ENCODE measurements around the gene MTUS2. TPM values are rescaled to one million over a fixed set of nuclear protein-coding genes. Genes with fewer than 3 reads are reported as not detected.

The MTUS2 gene
- total and polyA plus RNA-seq, 7 experiments from 2014 or later = 0.05 to 0.83 TPM; not detected in 5

- no peak overlapping the region for H3K4me3 Mint-ChIP-seq
- intact Hi-C loops (cut with micrococcal nuclease) = no loop called here
- H3K4me3 ChIP-seq (ENCODE audit: low read length) = no peak overlapping the region
- no peaks in the 10 kb centered on the region for H3K27me3 ChIP-seq (ENCODE audit: control insufficient read depth in 2 of 2, insufficient read depth in 2 of 2, low read length in 2 of 2)
- no peaks in the 10 kb centered on the region for H3K4me1 Mint-ChIP-seq
- DNase-seq (no peak), ATAC-seq (no peak)
- no peak overlapping the region for H3K27ac Mint-ChIP-seq
- H3K9me3 ChIP-seq (ENCODE audit: control insufficient read depth in 2 of 3, low read length in 3 of 3) = no peaks in the 10 kb centered on the region
- ChIA-PET CTCF (no interaction called here), POLR2A (no interaction called here)
- no peaks in the 10 kb centered on the region for H3K4me1 ChIP-seq (ENCODE audit: control insufficient read depth in 2 of 2, insufficient read depth in 2 of 2, low read length in 2 of 2)
- H3K9me3 Mint-ChIP-seq = peaks cover 0 to 25% (median 3%) of the 10 kb centered on the region in 11 donors
- H3K27me3 Mint-ChIP-seq = peaks cover 0 to 6% (median 0%) of the 10 kb centered on the region in 5 donors
- no peak overlapping the region for H3K27ac ChIP-seq (ENCODE audit: low read depth, low read length)
- H3K36me3 ChIP-seq (ENCODE audit: control insufficient read depth in 2 of 3, insufficient read depth in 3 of 3, low read length in 3 of 3) = no peaks in the 10 kb centered on the region
- peaks cover 0 to 3% (median 0%) of the 10 kb centered on the region in 5 donors for H3K36me3 Mint-ChIP-seq
Measured at GRCh38 chr13:29143847-29144246, 323.7 kb downstream of the MTUS2 start.

GRCh38 chr13:29154390-29154789, 334.3 kb downstream of the MTUS2 start:
- ChIA-PET CTCF (no interaction called here), POLR2A (no interaction called here)

GRCh38 chr13:29156136-29156535, 336.0 kb downstream of the MTUS2 start:
- no peak for ATAC-seq
- peaks cover 0 to 11% (median 8%) of the 10 kb centered on the region in 11 donors for H3K9me3 Mint-ChIP-seq
- Histone ChIP-seq H3K4me1 (ENCODE audit: control insufficient read depth in 2 of 2, insufficient read depth in 2 of 2, low read length in 2 of 2) (no peaks in the 10 kb centered on the region), H3K36me3 (ENCODE audit: control insufficient read depth in 2 of 3, insufficient read depth in 3 of 3, low read length in 3 of 3) (no peaks in the 10 kb centered on the region), H3K27me3 (ENCODE audit: control insufficient read depth in 2 of 2, insufficient read depth in 2 of 2, low read length in 2 of 2) (no peaks in the 10 kb centered on the region), H3K4me3 (ENCODE audit: low read length) (no peak overlapping the region), H3K9me3 (ENCODE audit: control insufficient read depth in 2 of 3, low read length in 3 of 3) (no peaks in the 10 kb centered on the region), H3K27ac (ENCODE audit: low read depth, low read length) (no peak overlapping the region)
- no peak for DNase-seq
- peaks cover 0 to 8% (median 0%) of the 10 kb centered on the region in 5 donors for H3K36me3 Mint-ChIP-seq
- intact Hi-C loops (cut with micrococcal nuclease) = no loop called here
- H3K4me1 Mint-ChIP-seq = no peaks in the 10 kb centered on the region
- no peak overlapping the region for H3K27ac Mint-ChIP-seq
- ChIA-PET CTCF (no interaction called here), POLR2A (no interaction called here)
- H3K27me3 Mint-ChIP-seq = peaks cover 0 to 18% (median 9%) of the 10 kb centered on the region in 5 donors
- H3K4me3 Mint-ChIP-seq = no peak overlapping the region

More at GRCh38 chr13:29154390-29154789, 334.3 kb downstream of the MTUS2 start:
- peaks cover 0 to 18% (median 9%) of the 10 kb centered on the region in 5 donors for H3K27me3 Mint-ChIP-seq
- H3K4me3 Mint-ChIP-seq = no peak overlapping the region
- Histone ChIP-seq H3K4me3 (ENCODE audit: low read length) (no peak overlapping the region), H3K27ac (ENCODE audit: low read depth, low read length) (no peak overlapping the region), H3K9me3 (ENCODE audit: control insufficient read depth in 2 of 3, low read length in 3 of 3) (no peaks in the 10 kb centered on the region), H3K27me3 (ENCODE audit: control insufficient read depth in 2 of 2, insufficient read depth in 2 of 2, low read length in 2 of 2) (no peaks in the 10 kb centered on the region), H3K36me3 (ENCODE audit: control insufficient read depth in 2 of 3, insufficient read depth in 3 of 3, low read length in 3 of 3) (no peaks in the 10 kb centered on the region), H3K4me1 (ENCODE audit: control insufficient read depth in 2 of 2, insufficient read depth in 2 of 2, low read length in 2 of 2) (no peaks in the 10 kb centered on the region)
- ATAC-seq (no peak), DNase-seq (no peak)
- no peak overlapping the region for H3K27ac Mint-ChIP-seq
- peaks cover under 1 to 19% (median 9%) of the 10 kb centered on the region in 11 donors for H3K9me3 Mint-ChIP-seq
- intact Hi-C loops (cut with micrococcal nuclease) = no loop called here
- no peaks in the 10 kb centered on the region for H3K4me1 Mint-ChIP-seq
- peaks cover 0 to 8% (median 0%) of the 10 kb centered on the region in 5 donors for H3K36me3 Mint-ChIP-seq

- Mint-ChIP-seq H3K36me3 (no peaks in the 10 kb centered on the region), H3K27ac (no peak overlapping the region), H3K4me3 (no peak overlapping the region), H3K4me1 (no peaks in the 10 kb centered on the region), H3K9me3 (peaks cover 0 to 2% (median 0%) of the 10 kb centered on the region in 11 donors), H3K27me3 (peaks cover 0 to 11% (median 8%) of the 10 kb centered on the region in 5 donors)
- no peak overlapping the region for H3K4me3 ChIP-seq (ENCODE audit: low read length)
- no peaks in the 10 kb centered on the region for H3K9me3 ChIP-seq (ENCODE audit: control insufficient read depth in 2 of 3, low read length in 3 of 3)
- intact Hi-C loops (cut with micrococcal nuclease) = no loop called here
- H3K4me1 ChIP-seq (ENCODE audit: control insufficient read depth in 2 of 2, insufficient read depth in 2 of 2, low read length in 2 of 2) = no peaks in the 10 kb centered on the region
- CTCF ChIA-PET = no interaction called here
- H3K27ac ChIP-seq (ENCODE audit: low read depth, low read length) = no peak overlapping the region
- DNase-seq (no peak), ATAC-seq (no peak)
- no peaks in the 10 kb centered on the region for H3K36me3 ChIP-seq (ENCODE audit: control insufficient read depth in 2 of 3, insufficient read depth in 3 of 3, low read length in 3 of 3)
- no peaks in the 10 kb centered on the region for H3K27me3 ChIP-seq (ENCODE audit: control insufficient read depth in 2 of 2, insufficient read depth in 2 of 2, low read length in 2 of 2)
- POLR2A ChIA-PET = no interaction called here
Measured at GRCh38 chr13:29159871-29160270, 339.7 kb downstream of the MTUS2 start.

- H3K9me3 ChIP-seq (ENCODE audit: control insufficient read depth in 2 of 3, low read length in 3 of 3) = no peaks in the 10 kb centered on the region
- intact Hi-C loops (cut with micrococcal nuclease) = no loop called here
- H3K36me3 ChIP-seq (ENCODE audit: control insufficient read depth in 2 of 3, insufficient read depth in 3 of 3, low read length in 3 of 3) = no peaks in the 10 kb centered on the region
- Mint-ChIP-seq H3K27me3 (peaks cover 0 to 9% (median 8%) of the 10 kb centered on the region in 5 donors), H3K4me3 (no peak overlapping the region), H3K4me1 (peaks cover 0 to 2% (median 0%) of the 10 kb centered on the region in 7 donors), H3K9me3 (peaks cover 0 to 2% (median 0%) of the 10 kb centered on the region in 11 donors), H3K27ac (no peak overlapping the region), H3K36me3 (no peaks in the 10 kb centered on the region)
- no peak for DNase-seq
- no peaks in the 10 kb centered on the region for H3K27me3 ChIP-seq (ENCODE audit: control insufficient read depth in 2 of 2, insufficient read depth in 2 of 2, low read length in 2 of 2)
- H3K4me3 ChIP-seq (ENCODE audit: low read length) = no peak overlapping the region
- ChIA-PET CTCF (no interaction called here), POLR2A (no interaction called here)
- H3K27ac ChIP-seq (ENCODE audit: low read depth, low read length) = no peak overlapping the region
- ATAC-seq = no peak
- no peaks in the 10 kb centered on the region for H3K4me1 ChIP-seq (ENCODE audit: control insufficient read depth in 2 of 2, insufficient read depth in 2 of 2, low read length in 2 of 2)
Measured at GRCh38 chr13:29160862-29161261, 340.7 kb downstream of the MTUS2 start.

- DNase-seq (no peak), ATAC-seq (no peak)
- Mint-ChIP-seq H3K4me1 (peaks cover 0 to 3% (median 0%) of the 10 kb centered on the region in 7 donors), H3K27me3 (peaks cover 0 to 11% (median 8%) of the 10 kb centered on the region in 5 donors), H3K9me3 (peaks cover 0 to 2% (median 0%) of the 10 kb centered on the region in 11 donors), H3K4me3 (no peak overlapping the region), H3K27ac (no peak overlapping the region), H3K36me3 (no peaks in the 10 kb centered on the region)
- intact Hi-C loops (cut with micrococcal nuclease) = no loop called here
- Histone ChIP-seq H3K27me3 (ENCODE audit: control insufficient read depth in 2 of 2, insufficient read depth in 2 of 2, low read length in 2 of 2) (no peaks in the 10 kb centered on the region), H3K4me1 (ENCODE audit: control insufficient read depth in 2 of 2, insufficient read depth in 2 of 2, low read length in 2 of 2) (no peaks in the 10 kb centered on the region), H3K4me3 (ENCODE audit: low read length) (no peak overlapping the region), H3K36me3 (ENCODE audit: control insufficient read depth in 2 of 3, insufficient read depth in 3 of 3, low read length in 3 of 3) (no peaks in the 10 kb centered on the region), H3K27ac (ENCODE audit: low read depth, low read length) (no peak overlapping the region), H3K9me3 (ENCODE audit: control insufficient read depth in 2 of 3, low read length in 3 of 3) (no peaks in the 10 kb centered on the region)
- ChIA-PET POLR2A (no interaction called here), CTCF (no interaction called here)
Measured at GRCh38 chr13:29161676-29162075, 341.5 kb downstream of the MTUS2 start.

GRCh38 chr13:29162638-29163235, 342.6 kb downstream of the MTUS2 start:
- Mint-ChIP-seq H3K4me1 (peaks cover 0 to 3% (median 0%) of the 10 kb centered on the region in 7 donors), H3K36me3 (no peaks in the 10 kb centered on the region), H3K27ac (no peak overlapping the region), H3K27me3 (peaks cover 0 to 8% (median 6%) of the 10 kb centered on the region in 5 donors), H3K4me3 (no peak overlapping the region), H3K9me3 (peaks cover 0 to 2% (median 0%) of the 10 kb centered on the region in 11 donors)
- Histone ChIP-seq H3K4me3 (ENCODE audit: low read length) (no peak overlapping the region), H3K36me3 (ENCODE audit: control insufficient read depth in 2 of 3, insufficient read depth in 3 of 3, low read length in 3 of 3) (no peaks in the 10 kb centered on the region), H3K27ac (ENCODE audit: low read depth, low read length) (no peak overlapping the region), H3K27me3 (ENCODE audit: control insufficient read depth in 2 of 2, insufficient read depth in 2 of 2, low read length in 2 of 2) (no peaks in the 10 kb centered on the region), H3K4me1 (ENCODE audit: control insufficient read depth in 2 of 2, insufficient read depth in 2 of 2, low read length in 2 of 2) (no peaks in the 10 kb centered on the region), H3K9me3 (ENCODE audit: control insufficient read depth in 2 of 3, low read length in 3 of 3) (no peaks in the 10 kb centered on the region)
- DNase-seq (no peak), ATAC-seq (no peak)
- intact Hi-C loops (cut with micrococcal nuclease) = no loop called here
- POLR2A ChIA-PET = no interaction called here
- CTCF ChIA-PET = no interaction called here
